Thyroid gland (tissue), 4 donors: ENCODE results near the gene PCDH15.

Experiments
- POLR2A ChIP-seq, 2 donors: fragments of 450-650 bp; IDR thresholded peaks; one replicate each; pipeline ENCODE4 v1.6.1; 2017; ENCODE audit warnings: antibody characterized with exemption in 2 of 2, mild to moderate bottlenecking in 2 of 2, moderate library complexity in 1 of 2
- TF ChIP-seq, protein P1 (sequence below), 6 experiments: fragments of 200-600 bp in 3 of 6; fragments of 450-650 bp in 3 of 6; sonication (generic) in 3 of 6; IDR thresholded peaks; one replicate each; pipeline ENCODE4 v1.5.1; 2016 to 2019; ENCODE audit warnings: antibody characterized with exemption in 6 of 6, mild to moderate bottlenecking in 2 of 6, inconsistent platforms in 1 of 6, moderate library complexity in 1 of 6

DNA sequence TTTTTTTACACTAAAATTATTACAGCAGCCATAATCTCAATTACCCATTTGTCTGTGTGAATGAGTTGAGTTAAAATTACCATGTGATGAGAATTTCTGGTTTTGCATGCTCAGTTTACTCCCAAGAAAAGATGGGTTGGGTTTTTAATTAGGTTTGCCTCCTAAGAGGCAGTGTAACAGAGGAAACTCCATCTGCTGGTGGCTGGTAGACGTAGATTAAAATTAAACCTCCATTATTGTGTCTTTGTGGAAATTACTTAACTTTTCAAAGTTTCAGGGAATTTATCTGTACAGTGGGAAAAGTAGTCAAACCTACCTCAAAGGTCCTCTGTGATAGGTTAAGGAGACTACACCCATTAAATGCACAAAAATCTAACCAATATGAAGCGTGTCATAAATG lies 954.2 kb downstream of the PCDH15 start:
- no peak for TF ChIP-seq POLR2A (IDR thresholded peaks at IDR 0.05)
- TF ChIP-seq, protein P1, sequence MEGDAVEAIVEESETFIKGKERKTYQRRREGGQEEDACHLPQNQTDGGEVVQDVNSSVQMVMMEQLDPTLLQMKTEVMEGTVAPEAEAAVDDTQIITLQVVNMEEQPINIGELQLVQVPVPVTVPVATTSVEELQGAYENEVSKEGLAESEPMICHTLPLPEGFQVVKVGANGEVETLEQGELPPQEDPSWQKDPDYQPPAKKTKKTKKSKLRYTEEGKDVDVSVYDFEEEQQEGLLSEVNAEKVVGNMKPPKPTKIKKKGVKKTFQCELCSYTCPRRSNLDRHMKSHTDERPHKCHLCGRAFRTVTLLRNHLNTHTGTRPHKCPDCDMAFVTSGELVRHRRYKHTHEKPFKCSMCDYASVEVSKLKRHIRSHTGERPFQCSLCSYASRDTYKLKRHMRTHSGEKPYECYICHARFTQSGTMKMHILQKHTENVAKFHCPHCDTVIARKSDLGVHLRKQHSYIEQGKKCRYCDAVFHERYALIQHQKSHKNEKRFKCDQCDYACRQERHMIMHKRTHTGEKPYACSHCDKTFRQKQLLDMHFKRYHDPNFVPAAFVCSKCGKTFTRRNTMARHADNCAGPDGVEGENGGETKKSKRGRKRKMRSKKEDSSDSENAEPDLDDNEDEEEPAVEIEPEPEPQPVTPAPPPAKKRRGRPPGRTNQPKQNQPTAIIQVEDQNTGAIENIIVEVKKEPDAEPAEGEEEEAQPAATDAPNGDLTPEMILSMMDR (IDR thresholded peaks at IDR 0.05): no peak
